H4 (cell line): ENCODE measurements around the gene SIL1. TPM values are rescaled to one million over a fixed set of nuclear protein-coding genes. Genes with fewer than 3 reads are reported as not detected.
"Not testable (repeated sequence)": the region's sequence is repeated elsewhere in the genome, so short reads cannot be mapped to it uniquely, and the experiment has no call there.

ENCODE experiments used
- DNase-seq: peaks from one replicate; pipeline ENCODE4 v3.0.0-alpha.2; 2015; ENCODE audit warnings: low spot score
- total RNA-seq: library from RNA; depleted of rRNA; stranded (reverse); fragments of >200 nt; shearing (Covaris generic); gene quantifications from 2 replicates; pipeline ENCODE4 v1.2.3, GENCODE V29; 2014

Gene SIL1
- total RNA-seq, 1 experiment from 2014 or later, result 50.9 TPM

- no peak for DNase-seq
Measured at GRCh38 chr5:139140591-139141071, 57.5 kb downstream of the SIL1 start.

- DNase-seq, result peak; percentile 33
Measured at GRCh38 chr5:139138809-139139208, 59.4 kb downstream of the SIL1 start.

- no peak for DNase-seq
Measured at GRCh38 chr5:139138109-139138508, 60.1 kb downstream of the SIL1 start.

GRCh38 chr5:139137697-139138096 lies 60.5 kb downstream of the SIL1 start:
- DNase-seq, result peak; percentile 54

- DNase-seq, result no peak
Measured at GRCh38 chr5:139134906-139135305, 63.3 kb downstream of the SIL1 start.

GRCh38 chr5:139133282-139133681 lies 64.9 kb downstream of the SIL1 start:
- DNase-seq, result no peak

GRCh38 chr5:139132515-139132914 lies 65.7 kb downstream of the SIL1 start:
- no peak for DNase-seq

GRCh38 chr5:139131921-139132432 lies 66.2 kb downstream of the SIL1 start:
- DNase-seq, result no peak

- no peak for DNase-seq
Measured at GRCh38 chr5:139131465-139131864, 66.7 kb downstream of the SIL1 start.

- DNase-seq, result no peak
Measured at GRCh38 chr5:139131062-139131461, 67.1 kb downstream of the SIL1 start.

GRCh38 chr5:139130214-139130613 lies 68.0 kb downstream of the SIL1 start:
- DNase-seq, result no peak

- DNase-seq, result no peak
Measured at GRCh38 chr5:139126711-139127111, 71.5 kb downstream of the SIL1 start.

GRCh38 chr5:139125991-139126390 lies 72.2 kb downstream of the SIL1 start:
- no peak for DNase-seq

- no peak for DNase-seq
Measured at GRCh38 chr5:139124774-139125520, 73.2 kb downstream of the SIL1 start.

GRCh38 chr5:139121120-139121519 lies 77.0 kb downstream of the SIL1 start:
- DNase-seq, result no peak

GRCh38 chr5:139120521-139120920 lies 77.6 kb downstream of the SIL1 start:
- DNase-seq, result no peak

- DNase-seq, result no peak
Measured at GRCh38 chr5:139118804-139119203, 79.4 kb downstream of the SIL1 start.

GRCh38 chr5:139117342-139117884 lies 80.8 kb downstream of the SIL1 start:
- no peak for DNase-seq

GRCh38 chr5:139116100-139116655 lies 82.0 kb downstream of the SIL1 start:
- no peak for DNase-seq

GRCh38 chr5:139113892-139114291 lies 84.3 kb downstream of the SIL1 start:
- DNase-seq, result no peak

GRCh38 chr5:139112362-139112761 lies 85.8 kb downstream of the SIL1 start:
- not testable (repeated sequence) for DNase-seq

- no peak for DNase-seq
Measured at GRCh38 chr5:139110526-139111168, 87.5 kb downstream of the SIL1 start.
